Endothelial cell of umbilical vein (primary cell): Measurements from ENCODE around the gene ACO2. TPM values are rescaled to one million over a fixed set of nuclear protein-coding genes. Genes with fewer than 3 reads are reported as not detected.

Experiments
- BruUV-seq: library from RNA; stranded (reverse); fragments of 400-500 nt; replicated peaks from 2 replicates; lab custom pipeline; 2021; lab: Mats Ljungman, UMichigan
- CTCF ChIA-PET: fragments of 300-600, 350-600 bp; sonication (Branson Sonifier 250); formaldehyde crosslinking; loops from one replicate; lab custom pipeline; 2021; ENCODE audit warnings: antibody characterized with exemption, inconsistent platforms; lab: Charles Lee
- POLR2A ChIA-PET: fragments of 300-600, 350-600 bp; sonication (Branson Sonifier 250); formaldehyde crosslinking; loops from one replicate; lab custom pipeline; 2021; ENCODE audit warnings: antibody characterized with exemption, inconsistent platforms; lab: Charles Lee
- DNase-seq: peaks from one replicate; pipeline ENCODE4 v3.0.0-alpha.2; 2011; ENCODE audit warnings: low read depth, low spot score
- FAIRE-seq: peaks from 2 replicates; lab custom pipeline; 2011; peaks lifted over from hg19 to GRCh38; lab: Jason Lieb, UNC
- H2AFZ ChIP-seq: 2 replicates; pipeline ENCODE4 v1.6.0; 2012; ENCODE audit warnings: low read depth, low read length, control low read depth, inconsistent platforms
- H3K27ac ChIP-seq: 2 replicates; pipeline ENCODE4 v1.5.1; 2011; ENCODE audit warnings: low read depth, mild to moderate bottlenecking, control low read depth, low read length, moderate library complexity; ENCODE audit not compliant: insufficient read depth
- H3K27me3 ChIP-seq, 2 experiments: 2 replicates each; pipeline versions ENCODE4 v1.6.0 to v1.6.1; 2011; ENCODE audit warnings: low read length in 2 of 2, mixed read lengths in 1 of 2; ENCODE audit not compliant: control insufficient read depth in 2 of 2, insufficient read depth in 2 of 2
- H3K36me3 ChIP-seq, 2 experiments: 2 replicates in 1 of 2; 3 replicates in 1 of 2; pipeline ENCODE4 v1.5.1; 2011; ENCODE audit warnings: low read length in 2 of 2, mild to moderate bottlenecking in 1 of 2, moderate library complexity in 1 of 2; ENCODE audit not compliant: control insufficient read depth in 2 of 2, insufficient read depth in 2 of 2; ENCODE audit errors: extremely low read depth in 1 of 2
- H3K4me1 ChIP-seq: 3 replicates; pipeline ENCODE4 v1.5.1; 2011; ENCODE audit warnings: mild to moderate bottlenecking, low read length; ENCODE audit not compliant: control insufficient read depth, insufficient read depth; ENCODE audit errors: extremely low read depth
- H3K4me2 ChIP-seq: 2 replicates; pipeline ENCODE4 v1.6.1; 2011; ENCODE audit warnings: low read length, control low read depth, mixed read lengths; ENCODE audit not compliant: insufficient read depth
- H3K4me3 ChIP-seq, 3 experiments: fragments of 200-600 bp in 1 of 3; sonication (generic), shearing (Covaris generic) in 1 of 3; replicated peaks in 1 of 3; 2 replicates each; pipeline ENCODE4 v1.5.1; 2011 to 2016; ENCODE audit warnings: control low read depth in 3 of 3, low read length in 3 of 3, mild to moderate bottlenecking in 2 of 3, inconsistent platforms in 1 of 3, low read depth in 1 of 3, moderate library complexity in 1 of 3; ENCODE audit not compliant: insufficient read depth in 1 of 3
- H3K79me2 ChIP-seq: 2 replicates; pipeline ENCODE4 v1.6.0; 2012; ENCODE audit warnings: low read length, inconsistent platforms; ENCODE audit not compliant: control insufficient read depth, insufficient read depth
- H3K9ac ChIP-seq: replicated peaks from 2 replicates; pipeline ENCODE3; 2011; ENCODE audit warnings: low read length, control low read depth; ENCODE audit not compliant: insufficient read depth; ENCODE audit errors: extremely low read depth
- H3K9me1 ChIP-seq: replicated peaks from 3 replicates; pipeline ENCODE4 v1.6.0; 2011; ENCODE audit warnings: mild to moderate bottlenecking, low read length; ENCODE audit not compliant: control insufficient read depth, insufficient read depth; ENCODE audit errors: extremely low read depth
- H3K9me3 ChIP-seq: replicated peaks from 2 replicates; pipeline ENCODE4 v1.5.1; 2012; ENCODE audit warnings: low read length, inconsistent platforms; ENCODE audit not compliant: control insufficient read depth, insufficient read depth
- H4K20me1 ChIP-seq: replicated peaks from 2 replicates; pipeline ENCODE3; 2011; ENCODE audit warnings: mild to moderate bottlenecking, low read length; ENCODE audit not compliant: control insufficient read depth, insufficient read depth; ENCODE audit errors: extremely low read depth
- EZH2 ChIP-seq: IDR thresholded peaks from 2 replicates; pipeline ENCODE4 v1.6.1; 2012; ENCODE audit warnings: borderline replicate concordance, low read depth, mild to moderate bottlenecking, moderate library complexity, low read length, inconsistent platforms; ENCODE audit not compliant: severe bottlenecking
- FOS ChIP-seq: IDR thresholded peaks from 2 replicates; pipeline ENCODE4 v1.6.1; 2011; ENCODE audit warnings: mild to moderate bottlenecking, low read length, moderate library complexity, borderline replicate concordance; ENCODE audit not compliant: insufficient read depth
- GATA2 ChIP-seq: IDR thresholded peaks from 2 replicates; pipeline ENCODE4 v1.7.0; 2011; ENCODE audit warnings: low read depth, mild to moderate bottlenecking, moderate library complexity, mixed read lengths, low read length; ENCODE audit not compliant: insufficient read length, insufficient read depth
- JUN ChIP-seq: IDR thresholded peaks from 2 replicates; pipeline ENCODE4 v1.6.1; 2011; ENCODE audit warnings: borderline replicate concordance, low read depth; ENCODE audit not compliant: insufficient read length, insufficient read depth
- MYC ChIP-seq: IDR thresholded peaks from one replicate; pipeline ENCODE4 v1.6.1; 2011; ENCODE audit warnings: mild to moderate bottlenecking, low read depth, low read length
- POLR2A ChIP-seq: IDR thresholded peaks from 2 replicates; pipeline ENCODE4 v1.6.1; 2012; ENCODE audit warnings: low read depth, mild to moderate bottlenecking, control low read depth, low read length
- POLR2AphosphoS5 ChIP-seq: IDR thresholded peaks from 2 replicates; pipeline ENCODE4 v1.6.1; 2012; ENCODE audit warnings: low read depth, mild to moderate bottlenecking, control low read depth, low read length, moderate library complexity; ENCODE audit not compliant: insufficient read depth
- dilution Hi-C: fragments of 300-500 bp; cut with MboI; formaldehyde crosslinking; loops from one replicate; pipeline ENCODE4 v1.15.0; 2019; ENCODE audit warnings: low sequenced_read_pairs; ENCODE audit not compliant: extremely low pct_ligation_motif_present
- intact Hi-C: fragments of 100-400 bp; cut with micrococcal nuclease; formaldehyde crosslinking; loops from one replicate; pipeline ENCODE4 v1.10.0; 2022
- polyA plus RNA-seq, 4 experiments: library from polyadenylated mRNA; depleted of rRNA in 3 of 4; stranded (reverse) in 3 of 4; unstranded in 1 of 4; fragments of >200 nt; gene quantifications; 2 replicates each; pipeline versions ENCODE4 v1.2.1 to v1.2.3, GENCODE V29; 2011 to 2012; ENCODE audit warnings: missing spikeins in 1 of 4
- total RNA-seq: library from RNA; stranded (reverse); gene quantifications from 2 replicates; pipeline ENCODE4 v1.2.3, GENCODE V29; 2021
- TF ChIP-seq, protein P1 (sequence below): IDR thresholded peaks from 2 replicates; pipeline ENCODE4 v1.6.1; 2011; ENCODE audit not compliant: insufficient read depth, insufficient read length
- TF ChIP-seq, protein P2 (sequence below), 2 donors: IDR thresholded peaks; 1 replicate in 1 of 2; 2 replicates in 1 of 2; pipeline ENCODE4 v1.5.1; 2011; ENCODE audit warnings: low read length in 2 of 2, mild to moderate bottlenecking in 2 of 2, moderate library complexity in 2 of 2, control low read depth in 1 of 2, inconsistent platforms in 1 of 2, low read depth in 1 of 2; ENCODE audit not compliant: insufficient read depth in 1 of 2; ENCODE audit errors: extremely low read depth in 1 of 2

Gene ACO2
- total and polyA plus RNA-seq, 2 donors (not counting 3 experiments of a cell fraction or from before 2014, with no cell fraction given) = 63.8 to 79.7 TPM

DNA sequence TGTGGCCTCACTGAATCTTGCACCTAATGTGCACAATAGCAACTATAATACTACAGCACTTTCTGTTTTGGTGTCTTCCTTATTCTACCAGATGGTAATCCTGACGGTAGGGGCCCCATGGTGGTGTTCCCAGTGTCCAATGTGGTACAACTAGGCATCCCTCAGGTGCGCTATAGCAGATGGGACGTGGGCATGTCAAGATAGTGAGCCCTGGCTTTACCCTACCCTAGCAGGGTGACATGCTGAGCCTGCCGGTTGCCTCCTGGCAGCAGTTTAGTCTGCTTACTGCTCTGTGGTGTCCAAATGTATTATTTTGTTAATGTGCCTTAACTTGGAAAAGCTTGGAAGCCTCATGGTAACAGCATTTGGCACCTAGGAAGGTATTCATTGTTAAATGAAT, 19.2 kb downstream of the ACO2 start:
- Histone ChIP-seq H3K27me3 (no peaks in the 10 kb centered on the region), H3K9me3 (no peaks in the 10 kb centered on the region), H4K20me1 (no peaks in the 10 kb centered on the region), H3K4me3 (no peak overlapping the region), H3K36me3 (no peaks in the 10 kb centered on the region), H3K4me1 (no peaks in the 10 kb centered on the region), H3K79me2 (peaks cover 38% of the 10 kb centered on the region), H3K4me2 (no peak overlapping the region), H3K9me1 (no peaks in the 10 kb centered on the region), H2AFZ (no peak overlapping the region), H3K27ac (no peak overlapping the region), H3K9ac (no peak overlapping the region)
- FAIRE-seq (no peak), DNase-seq (no peak)
- ChIA-PET POLR2A (no interaction called here), CTCF (interaction anchor here (1.2 to 1.7 kb wide), 2 partner anchors 29 to 39 kb away, joined by 3 to 6 read pairs; no protein-coding TSS in a partner anchor)
- intact Hi-C loops = no loop called here
- no TSS peak for BruUV-seq
- dilution Hi-C loops = no loop called here
- no peak for TF ChIP-seq POLR2A
- TF ChIP-seq, protein P1, sequence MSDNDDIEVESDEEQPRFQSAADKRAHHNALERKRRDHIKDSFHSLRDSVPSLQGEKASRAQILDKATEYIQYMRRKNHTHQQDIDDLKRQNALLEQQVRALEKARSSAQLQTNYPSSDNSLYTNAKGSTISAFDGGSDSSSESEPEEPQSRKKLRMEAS = no peak

DNA sequence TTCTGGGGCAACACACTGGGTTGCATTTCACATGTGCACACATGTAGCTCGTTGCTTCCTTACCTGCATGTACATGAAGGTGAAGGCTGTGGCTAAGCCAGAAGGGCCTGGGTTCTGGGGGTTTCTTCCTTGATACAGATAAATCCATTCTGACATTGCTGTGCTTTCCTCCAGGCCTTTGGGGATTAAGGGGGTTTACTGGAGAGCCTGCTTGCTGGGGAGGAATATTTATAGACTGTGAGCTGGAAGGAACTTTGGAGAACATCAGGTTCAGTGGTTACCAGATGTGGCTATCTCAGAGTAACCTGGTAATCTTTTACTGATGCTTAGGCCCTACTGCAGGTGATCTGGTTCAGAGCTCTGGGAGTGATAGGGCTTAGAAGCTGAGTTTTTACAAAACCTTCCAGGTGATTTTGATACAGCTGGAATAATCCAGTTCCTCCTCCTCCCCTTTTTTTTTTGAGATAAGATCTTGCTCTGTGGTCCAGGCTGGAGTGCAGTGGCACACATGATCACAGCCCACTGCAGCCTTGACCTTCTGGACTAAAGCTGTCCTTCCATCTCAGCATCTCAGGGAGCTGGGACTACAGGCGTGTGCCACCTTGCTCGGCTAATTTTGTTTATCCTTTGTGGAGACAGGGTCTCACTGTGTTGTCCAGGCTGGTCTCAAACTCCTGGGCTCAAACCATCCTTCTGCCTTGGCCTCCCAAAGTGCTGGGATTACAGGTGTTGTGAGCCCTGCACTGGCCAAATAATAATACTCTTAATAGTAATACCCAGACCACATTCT, 19.9 kb downstream of the ACO2 start:
- Histone ChIP-seq H3K9me1 (no peaks in the 10 kb centered on the region), H3K9ac (no peak overlapping the region), H3K9me3 (no peaks in the 10 kb centered on the region), H4K20me1 (no peaks in the 10 kb centered on the region), H3K4me1 (no peaks in the 10 kb centered on the region), H3K27me3 (no peaks in the 10 kb centered on the region), H3K79me2 (peaks cover 35% of the 10 kb centered on the region), H2AFZ (no peak overlapping the region), H3K27ac (no peak overlapping the region), H3K36me3 (no peaks in the 10 kb centered on the region), H3K4me3 (no peak overlapping the region), H3K4me2 (no peak overlapping the region)
- dilution Hi-C loops (no loop called here), intact Hi-C loops (no loop called here)
- FAIRE-seq (no peak), DNase-seq (no peak)
- TF ChIP-seq, protein P2, sequence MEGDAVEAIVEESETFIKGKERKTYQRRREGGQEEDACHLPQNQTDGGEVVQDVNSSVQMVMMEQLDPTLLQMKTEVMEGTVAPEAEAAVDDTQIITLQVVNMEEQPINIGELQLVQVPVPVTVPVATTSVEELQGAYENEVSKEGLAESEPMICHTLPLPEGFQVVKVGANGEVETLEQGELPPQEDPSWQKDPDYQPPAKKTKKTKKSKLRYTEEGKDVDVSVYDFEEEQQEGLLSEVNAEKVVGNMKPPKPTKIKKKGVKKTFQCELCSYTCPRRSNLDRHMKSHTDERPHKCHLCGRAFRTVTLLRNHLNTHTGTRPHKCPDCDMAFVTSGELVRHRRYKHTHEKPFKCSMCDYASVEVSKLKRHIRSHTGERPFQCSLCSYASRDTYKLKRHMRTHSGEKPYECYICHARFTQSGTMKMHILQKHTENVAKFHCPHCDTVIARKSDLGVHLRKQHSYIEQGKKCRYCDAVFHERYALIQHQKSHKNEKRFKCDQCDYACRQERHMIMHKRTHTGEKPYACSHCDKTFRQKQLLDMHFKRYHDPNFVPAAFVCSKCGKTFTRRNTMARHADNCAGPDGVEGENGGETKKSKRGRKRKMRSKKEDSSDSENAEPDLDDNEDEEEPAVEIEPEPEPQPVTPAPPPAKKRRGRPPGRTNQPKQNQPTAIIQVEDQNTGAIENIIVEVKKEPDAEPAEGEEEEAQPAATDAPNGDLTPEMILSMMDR (IDR thresholded peaks at IDR 0.05; ENCODE audit: extremely low read depth in 1 of 2, insufficient read depth in 1 of 2, low read depth in 1 of 2, low read length in 2 of 2) = no peak
- TF ChIP-seq POLR2A = no peak
- no peak for TF ChIP-seq FOS
- no peak for TF ChIP-seq JUN
- TF ChIP-seq EZH2 = no peak
- TF ChIP-seq POLR2AphosphoS5 = no peak
- no peak for TF ChIP-seq GATA2
- TF ChIP-seq, protein P1 = no peak
- no peak for TF ChIP-seq MYC
- no TSS peak for BruUV-seq
- POLR2A ChIA-PET = no interaction called here
- CTCF ChIA-PET = interaction anchor here (1.2 to 1.7 kb wide), 2 partner anchors 29 to 39 kb away, joined by 3 to 6 read pairs; no protein-coding TSS in a partner anchor
